COLO668 (cell line): ENCODE data around the gene WDFY1.

Experiments used
- DNase-seq: peaks from one replicate; lab custom pipeline; 2025; ENCODE audit not compliant: unreplicated experiment; lab: John Stamatoyannopoulos, UW

WDFY1 gene

GRCh38 chr2:223930103-223930976 is 14.8 kb downstream of the WDFY1 start:
- no peak for DNase-seq

GRCh38 chr2:223929571-223930102 is 15.5 kb downstream of the WDFY1 start:
- DNase-seq, result no peak

- no peak for DNase-seq
Observed at GRCh38 chr2:223928113-223929006, 16.8 kb downstream of the WDFY1 start.

- no peak for DNase-seq
Observed at GRCh38 chr2:223925106-223925505, 20.0 kb downstream of the WDFY1 start.

GRCh38 chr2:223923976-223924375 is 21.2 kb downstream of the WDFY1 start:
- no peak for DNase-seq

GRCh38 chr2:223922308-223922707 is 22.8 kb downstream of the WDFY1 start:
- DNase-seq, result no peak

GRCh38 chr2:223921204-223921603 is 23.9 kb downstream of the WDFY1 start:
- DNase-seq, result no peak

GRCh38 chr2:223920109-223920508 is 25.0 kb downstream of the WDFY1 start:
- DNase-seq, result no peak

- DNase-seq, result no peak
Observed at GRCh38 chr2:223918671-223919134, 26.4 kb downstream of the WDFY1 start.

- no peak for DNase-seq
Observed at GRCh38 chr2:223916181-223916920, 28.8 kb downstream of the WDFY1 start.

- no peak for DNase-seq
Observed at GRCh38 chr2:223915071-223915470, 30.1 kb downstream of the WDFY1 start.

GRCh38 chr2:223914324-223914723 is 30.8 kb downstream of the WDFY1 start:
- DNase-seq, result no peak

- DNase-seq, result no peak
Observed at GRCh38 chr2:223909001-223909741, 36.0 kb downstream of the WDFY1 start.

- no peak for DNase-seq
Observed at GRCh38 chr2:223908304-223908998, 36.7 kb downstream of the WDFY1 start.

GRCh38 chr2:223905996-223906395 is 39.1 kb downstream of the WDFY1 start:
- DNase-seq, result no peak

GRCh38 chr2:223901854-223902253 is 43.3 kb downstream of the WDFY1 start:
- DNase-seq, result no peak

- no peak for DNase-seq
Observed at GRCh38 chr2:223901311-223901710, 43.8 kb downstream of the WDFY1 start.

- DNase-seq, result no peak
Observed at GRCh38 chr2:223900531-223900930, 44.6 kb downstream of the WDFY1 start.

GRCh38 chr2:223900066-223900465 is 45.1 kb downstream of the WDFY1 start:
- DNase-seq, result no peak
